Endothelial cell of umbilical vein (primary cell): ENCODE data around the gene ZNF740. TPM values are rescaled to one million over a fixed set of nuclear protein-coding genes. Genes with fewer than 3 reads are reported as not detected.
"Not testable (repeated sequence)": the region's sequence is repeated elsewhere in the genome, so short reads cannot be mapped to it uniquely, and the experiment has no call there.

Experiments used
- BruUV-seq: library from RNA; stranded (reverse); fragments of 400-500 nt; replicated peaks from 2 replicates; lab custom pipeline; 2021; lab: Mats Ljungman, UMichigan
- CTCF ChIA-PET: fragments of 300-600, 350-600 bp; sonication (Branson Sonifier 250); formaldehyde crosslinking; loops from one replicate; lab custom pipeline; 2021; ENCODE audit warnings: antibody characterized with exemption, inconsistent platforms; lab: Charles Lee
- POLR2A ChIA-PET: fragments of 300-600, 350-600 bp; sonication (Branson Sonifier 250); formaldehyde crosslinking; loops from one replicate; lab custom pipeline; 2021; ENCODE audit warnings: antibody characterized with exemption, inconsistent platforms; lab: Charles Lee
- DNase-seq: peaks from one replicate; pipeline ENCODE4 v3.0.0-alpha.2; 2011; ENCODE audit warnings: low read depth, low spot score
- FAIRE-seq: peaks from 2 replicates; lab custom pipeline; 2011; peaks lifted over from hg19 to GRCh38; lab: Jason Lieb, UNC
- H2AFZ ChIP-seq: 2 replicates; pipeline ENCODE4 v1.6.0; 2012; ENCODE audit warnings: low read depth, low read length, control low read depth, inconsistent platforms
- H3K27ac ChIP-seq: 2 replicates; pipeline ENCODE4 v1.5.1; 2011; ENCODE audit warnings: low read depth, mild to moderate bottlenecking, control low read depth, low read length, moderate library complexity; ENCODE audit not compliant: insufficient read depth
- H3K27me3 ChIP-seq, 2 experiments: 2 replicates each; pipeline versions ENCODE4 v1.6.0 to v1.6.1; 2011; ENCODE audit warnings: low read length in 2 of 2, mixed read lengths in 1 of 2; ENCODE audit not compliant: control insufficient read depth in 2 of 2, insufficient read depth in 2 of 2
- H3K36me3 ChIP-seq, 2 experiments: 2 replicates in 1 of 2; 3 replicates in 1 of 2; pipeline ENCODE4 v1.5.1; 2011; ENCODE audit warnings: low read length in 2 of 2, mild to moderate bottlenecking in 1 of 2, moderate library complexity in 1 of 2; ENCODE audit not compliant: control insufficient read depth in 2 of 2, insufficient read depth in 2 of 2; ENCODE audit errors: extremely low read depth in 1 of 2
- H3K4me1 ChIP-seq: 3 replicates; pipeline ENCODE4 v1.5.1; 2011; ENCODE audit warnings: mild to moderate bottlenecking, low read length; ENCODE audit not compliant: control insufficient read depth, insufficient read depth; ENCODE audit errors: extremely low read depth
- H3K4me2 ChIP-seq: 2 replicates; pipeline ENCODE4 v1.6.1; 2011; ENCODE audit warnings: low read length, control low read depth, mixed read lengths; ENCODE audit not compliant: insufficient read depth
- H3K4me3 ChIP-seq, 3 experiments: fragments of 200-600 bp in 1 of 3; sonication (generic), shearing (Covaris generic) in 1 of 3; replicated peaks in 1 of 3; 2 replicates each; pipeline ENCODE4 v1.5.1; 2011 to 2016; ENCODE audit warnings: control low read depth in 3 of 3, low read length in 3 of 3, mild to moderate bottlenecking in 2 of 3, inconsistent platforms in 1 of 3, low read depth in 1 of 3, moderate library complexity in 1 of 3; ENCODE audit not compliant: insufficient read depth in 1 of 3
- H3K79me2 ChIP-seq: 2 replicates; pipeline ENCODE4 v1.6.0; 2012; ENCODE audit warnings: low read length, inconsistent platforms; ENCODE audit not compliant: control insufficient read depth, insufficient read depth
- H3K9ac ChIP-seq: replicated peaks from 2 replicates; pipeline ENCODE3; 2011; ENCODE audit warnings: low read length, control low read depth; ENCODE audit not compliant: insufficient read depth; ENCODE audit errors: extremely low read depth
- H3K9me1 ChIP-seq: replicated peaks from 3 replicates; pipeline ENCODE4 v1.6.0; 2011; ENCODE audit warnings: mild to moderate bottlenecking, low read length; ENCODE audit not compliant: control insufficient read depth, insufficient read depth; ENCODE audit errors: extremely low read depth
- H3K9me3 ChIP-seq: replicated peaks from 2 replicates; pipeline ENCODE4 v1.5.1; 2012; ENCODE audit warnings: low read length, inconsistent platforms; ENCODE audit not compliant: control insufficient read depth, insufficient read depth
- H4K20me1 ChIP-seq: replicated peaks from 2 replicates; pipeline ENCODE3; 2011; ENCODE audit warnings: mild to moderate bottlenecking, low read length; ENCODE audit not compliant: control insufficient read depth, insufficient read depth; ENCODE audit errors: extremely low read depth
- dilution Hi-C: fragments of 300-500 bp; cut with MboI; formaldehyde crosslinking; loops from one replicate; pipeline ENCODE4 v1.15.0; 2019; ENCODE audit warnings: low sequenced_read_pairs; ENCODE audit not compliant: extremely low pct_ligation_motif_present
- intact Hi-C: fragments of 100-400 bp; cut with micrococcal nuclease; formaldehyde crosslinking; loops from one replicate; pipeline ENCODE4 v1.10.0; 2022
- polyA plus RNA-seq, 4 experiments: library from polyadenylated mRNA; depleted of rRNA in 3 of 4; stranded (reverse) in 3 of 4; unstranded in 1 of 4; fragments of >200 nt; gene quantifications; 2 replicates each; pipeline versions ENCODE4 v1.2.1 to v1.2.3, GENCODE V29; 2011 to 2012; ENCODE audit warnings: missing spikeins in 1 of 4
- total RNA-seq: library from RNA; stranded (reverse); gene quantifications from 2 replicates; pipeline ENCODE4 v1.2.3, GENCODE V29; 2021

The ZNF740 gene
- total and polyA plus RNA-seq, 2 donors (not counting 3 experiments of a cell fraction or from before 2014, with no cell fraction given) = 10.5 to 38.1 TPM

GRCh38 chr12:53177447-53177846, 3.1 kb upstream of the ZNF740 start:
- peaks cover 11% of the 10 kb centered on the region for H3K79me2 ChIP-seq
- DNase-seq, FAIRE-seq, intact Hi-C loops, H3K9me1 ChIP-seq, H2AFZ ChIP-seq, H3K9ac ChIP-seq, H3K4me3 ChIP-seq, H3K27me3 ChIP-seq, H4K20me1 ChIP-seq, BruUV-seq, H3K9me3 ChIP-seq, dilution Hi-C loops, H3K27ac ChIP-seq, H3K36me3 ChIP-seq, H3K4me2 ChIP-seq: not testable (repeated sequence)
- ChIA-PET POLR2A (interaction anchor here (0.5 kb wide), 1 partner anchor 83 kb away, joined by 3 read pairs; no protein-coding TSS in a partner anchor), CTCF (interaction anchor here (1.0 to 2.5 kb wide), 4 partner anchors 20 to 112 kb away, joined by 3 to 10 read pairs (median 4); no protein-coding TSS in a partner anchor)
- peaks cover 15% of the 10 kb centered on the region for H3K4me1 ChIP-seq

DNA sequence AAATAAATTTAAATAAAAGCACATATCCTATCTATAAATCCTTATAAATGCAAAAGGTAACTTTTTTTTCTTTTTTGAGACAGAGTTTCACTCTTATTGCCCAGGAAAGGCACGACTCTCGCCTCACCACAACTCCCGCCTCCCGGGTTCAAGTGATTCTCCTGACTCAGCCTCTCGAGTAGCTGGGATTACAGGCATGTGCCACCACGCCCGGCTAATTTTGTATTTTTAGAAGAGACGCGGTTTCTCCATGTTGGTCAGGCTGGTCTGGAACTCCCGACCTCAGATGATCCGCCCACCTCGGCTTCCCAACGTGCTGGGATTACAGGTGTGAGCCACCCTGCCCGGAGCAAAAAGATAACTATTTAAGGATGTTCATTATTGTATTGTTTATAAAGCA, 1.7 kb upstream of the ZNF740 start:
- H2AFZ ChIP-seq, H3K4me2 ChIP-seq, H3K9ac ChIP-seq, H3K9me1 ChIP-seq, CTCF ChIA-PET, H3K27ac ChIP-seq, FAIRE-seq, H3K4me3 ChIP-seq, H3K36me3 ChIP-seq, H3K27me3 ChIP-seq, BruUV-seq, intact Hi-C loops, H4K20me1 ChIP-seq, H3K9me3 ChIP-seq, DNase-seq, dilution Hi-C loops: not testable (repeated sequence)
- Histone ChIP-seq H3K79me2 (peaks cover 19% of the 10 kb centered on the region), H3K4me1 (peaks cover 22% of the 10 kb centered on the region)
- POLR2A ChIA-PET = interaction anchor here (0.7 kb wide), 1 partner anchor 113 kb away, joined by 4 read pairs; no protein-coding TSS in a partner anchor
